C4-2B (cell line): ENCODE data around the gene IFI44L.

Experiments
- ZFX ChIP-seq: fragments of 450-650 bp; IDR thresholded peaks from 2 replicates; pipeline ENCODE4 v1.6.1; 2017
- TF ChIP-seq, protein P1 (sequence below): fragments of 450-650 bp; conservative IDR thresholded peaks from 2 replicates; pipeline ENCODE4 v1.5.1; 2017; ENCODE audit warnings: mild to moderate bottlenecking

DNA sequence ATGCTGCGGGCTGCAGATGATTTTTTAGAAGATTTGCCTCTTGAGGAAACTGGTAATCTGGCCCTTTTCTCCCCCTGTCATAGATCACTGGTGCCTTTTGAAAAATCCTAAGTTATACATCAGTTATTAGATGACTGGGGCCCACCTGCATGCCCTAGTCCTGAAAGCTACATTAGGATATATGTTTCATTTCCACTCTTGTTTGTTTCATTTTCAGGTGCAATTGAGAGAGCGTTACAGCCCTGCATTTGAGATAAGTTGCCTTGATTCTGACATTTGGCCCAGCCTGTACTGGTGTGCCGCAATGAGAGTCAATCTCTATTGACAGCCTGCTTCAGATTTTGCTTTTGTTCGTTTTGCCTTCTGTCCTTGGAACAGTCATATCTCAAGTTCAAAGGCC lies 21.3 kb downstream of the IFI44L start:
- TF ChIP-seq, protein P1, sequence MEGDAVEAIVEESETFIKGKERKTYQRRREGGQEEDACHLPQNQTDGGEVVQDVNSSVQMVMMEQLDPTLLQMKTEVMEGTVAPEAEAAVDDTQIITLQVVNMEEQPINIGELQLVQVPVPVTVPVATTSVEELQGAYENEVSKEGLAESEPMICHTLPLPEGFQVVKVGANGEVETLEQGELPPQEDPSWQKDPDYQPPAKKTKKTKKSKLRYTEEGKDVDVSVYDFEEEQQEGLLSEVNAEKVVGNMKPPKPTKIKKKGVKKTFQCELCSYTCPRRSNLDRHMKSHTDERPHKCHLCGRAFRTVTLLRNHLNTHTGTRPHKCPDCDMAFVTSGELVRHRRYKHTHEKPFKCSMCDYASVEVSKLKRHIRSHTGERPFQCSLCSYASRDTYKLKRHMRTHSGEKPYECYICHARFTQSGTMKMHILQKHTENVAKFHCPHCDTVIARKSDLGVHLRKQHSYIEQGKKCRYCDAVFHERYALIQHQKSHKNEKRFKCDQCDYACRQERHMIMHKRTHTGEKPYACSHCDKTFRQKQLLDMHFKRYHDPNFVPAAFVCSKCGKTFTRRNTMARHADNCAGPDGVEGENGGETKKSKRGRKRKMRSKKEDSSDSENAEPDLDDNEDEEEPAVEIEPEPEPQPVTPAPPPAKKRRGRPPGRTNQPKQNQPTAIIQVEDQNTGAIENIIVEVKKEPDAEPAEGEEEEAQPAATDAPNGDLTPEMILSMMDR = no peak
- TF ChIP-seq ZFX = no peak
